Lung (tissue), 12 donors: ENCODE results near the gene NUP210. TPM values are rescaled to one million over a fixed set of nuclear protein-coding genes. Genes with fewer than 3 reads are reported as not detected.

ENCODE experiments used
- ATAC-seq: fragments of 200-7000 bp; cut with Tn5 transposase; one replicate; pipeline ENCODE4 v1.9.1; 2020; ENCODE audit warnings: moderate number of reproducible peaks; ENCODE audit not compliant: insufficient read depth, low FRiP score
- DNase-seq, 3 donors: peaks; one replicate each; pipeline ENCODE4 v3.0.0-alpha.2; 2013 to 2017
- H3K27ac ChIP-seq, 2 donors: one replicate each; pipeline ENCODE4 v1.5.1; 2013; ENCODE audit warnings: mild to moderate bottlenecking in 2 of 2, moderate library complexity in 2 of 2, control low read depth in 1 of 2, inconsistent platforms in 1 of 2, low read depth in 1 of 2, low read length in 1 of 2
- H3K27me3 ChIP-seq, 3 donors: one replicate each; pipeline ENCODE4 v1.5.1; 2013; ENCODE audit warnings: low read length in 2 of 3; ENCODE audit not compliant: control insufficient read depth in 3 of 3, insufficient read depth in 3 of 3
- H3K36me3 ChIP-seq, 4 donors: one replicate each; pipeline ENCODE4 v1.5.1; 2013; ENCODE audit warnings: low read length in 4 of 4, mild to moderate bottlenecking in 1 of 4, moderate library complexity in 1 of 4; ENCODE audit not compliant: control insufficient read depth in 4 of 4, insufficient read depth in 4 of 4
- H3K4me1 ChIP-seq, 5 donors: one replicate each; pipeline ENCODE4 v1.5.1; 2013; ENCODE audit warnings: low read length in 5 of 5, mild to moderate bottlenecking in 2 of 5, moderate library complexity in 1 of 5; ENCODE audit not compliant: control insufficient read depth in 5 of 5, insufficient read depth in 5 of 5
- H3K4me3 ChIP-seq: one replicate; pipeline ENCODE4 v1.5.1; 2013; ENCODE audit warnings: mild to moderate bottlenecking, control low read depth, moderate library complexity
- H3K9ac ChIP-seq, 2 donors: one replicate each; pipeline ENCODE4 v1.5.1; 2013; ENCODE audit warnings: low read length in 2 of 2, control low read depth in 1 of 2; ENCODE audit not compliant: insufficient read depth in 1 of 2
- H3K9me3 ChIP-seq, 4 donors: one replicate each; pipeline ENCODE4 v1.5.1; 2013; ENCODE audit warnings: low read length in 3 of 4, mild to moderate bottlenecking in 1 of 4, moderate library complexity in 1 of 4; ENCODE audit not compliant: control insufficient read depth in 4 of 4, insufficient read depth in 3 of 4
- CTCF ChIP-seq: IDR thresholded peaks from 2 replicates; pipeline ENCODE4 v1.5.1; 2012; ENCODE audit warnings: mild to moderate bottlenecking; ENCODE audit errors: control extremely low read depth, extremely low read depth
- WGBS, 2 donors: extraction: QIAGEN DNeasy Blood & Tissue Kit; methylation state at CpG; one replicate each; pipeline ENCODE4 v1.1.7; 2013; 5-methylcytosine and 5-hydroxymethylcytosine counted together
- polyA plus RNA-seq, 2 donors: library from polyadenylated mRNA; stranded (reverse); fragments of 200-250 nt; gene quantifications; one replicate each; pipeline ENCODE4 v1.2.1, GENCODE V29; 2013
- total RNA-seq, 2 donors: library from RNA; depleted of rRNA in 1 of 2; stranded (reverse); fragments of >200 nt in 1 of 2; gene quantifications; one replicate each; pipeline ENCODE4 v1.2.1, GENCODE V29; 2014 to 2021
- donor health status: control.
- donor health status: control.
- donor health status: Bipolar disorder and iron deficiency.
- donor health status: healthy.
- donor health status: DM: yes; HTN: yes; CAD: no.

Gene NUP210
- total and polyA plus RNA-seq, 4 donors: 5.4 to 20.4 (median 10.5) TPM

GRCh38 chr3:13335503-13335902 lies 84.6 kb downstream of the NUP210 start:
- H3K4me1 ChIP-seq: peaks cover 0 to 15% (median 0%) of the 10 kb centered on the region in 5 donors
- H3K9ac ChIP-seq: no peak overlapping the region

GRCh38 chr3:13335059-13335458 lies 85.1 kb downstream of the NUP210 start:
- no peak overlapping the region for H3K9ac ChIP-seq
- WGBS, 2 donors: 59 to 71% methylated on average over 6 of the region's 6 CpGs
- H3K27me3 ChIP-seq: no peaks in the 10 kb centered on the region
- no peak overlapping the region for H3K27ac ChIP-seq
- no peak overlapping the region for H3K4me3 ChIP-seq
- no peaks in the 10 kb centered on the region for H3K9me3 ChIP-seq
- TF ChIP-seq CTCF: no peak
- DNase-seq (peak in 1 of 3 donors; percentile 23), ATAC-seq (no peak)
- peaks cover 0 to 15% (median 0%) of the 10 kb centered on the region in 5 donors for H3K4me1 ChIP-seq
- H3K36me3 ChIP-seq: peaks cover 0 to 32% (median 0%) of the 10 kb centered on the region in 4 donors

More at GRCh38 chr3:13335503-13335902, 84.6 kb downstream of the NUP210 start:
- 95 to 97% methylated on average over 16 of the region's 16 CpGs for WGBS, 2 donors
- H3K9me3 ChIP-seq: no peaks in the 10 kb centered on the region
- TF ChIP-seq CTCF: no peak
- no peaks in the 10 kb centered on the region for H3K27me3 ChIP-seq
- H3K36me3 ChIP-seq: peaks cover 0 to 33% (median 0%) of the 10 kb centered on the region in 4 donors
- H3K27ac ChIP-seq: no peak overlapping the region
- no peak overlapping the region for H3K4me3 ChIP-seq
- ATAC-seq (no peak), DNase-seq (no peak)

GRCh38 chr3:13333236-13333897 lies 86.8 kb downstream of the NUP210 start:
- TF ChIP-seq CTCF: no peak
- DNase-seq (no peak), ATAC-seq (no peak)
- H3K27ac ChIP-seq: no peak overlapping the region
- H3K27me3 ChIP-seq: no peaks in the 10 kb centered on the region
- H3K36me3 ChIP-seq: peaks cover 0 to 23% (median 0%) of the 10 kb centered on the region in 4 donors
- H3K4me1 ChIP-seq: peaks cover 0 to 15% (median 0%) of the 10 kb centered on the region in 5 donors
- no peak overlapping the region for H3K9ac ChIP-seq
- H3K4me3 ChIP-seq: no peak overlapping the region
- H3K9me3 ChIP-seq: no peaks in the 10 kb centered on the region
- 93% methylated on average over 14 of the region's 14 CpGs for WGBS, 2 donors
